Measurements from ENCODE around the gene MAGI2.

DNA sequence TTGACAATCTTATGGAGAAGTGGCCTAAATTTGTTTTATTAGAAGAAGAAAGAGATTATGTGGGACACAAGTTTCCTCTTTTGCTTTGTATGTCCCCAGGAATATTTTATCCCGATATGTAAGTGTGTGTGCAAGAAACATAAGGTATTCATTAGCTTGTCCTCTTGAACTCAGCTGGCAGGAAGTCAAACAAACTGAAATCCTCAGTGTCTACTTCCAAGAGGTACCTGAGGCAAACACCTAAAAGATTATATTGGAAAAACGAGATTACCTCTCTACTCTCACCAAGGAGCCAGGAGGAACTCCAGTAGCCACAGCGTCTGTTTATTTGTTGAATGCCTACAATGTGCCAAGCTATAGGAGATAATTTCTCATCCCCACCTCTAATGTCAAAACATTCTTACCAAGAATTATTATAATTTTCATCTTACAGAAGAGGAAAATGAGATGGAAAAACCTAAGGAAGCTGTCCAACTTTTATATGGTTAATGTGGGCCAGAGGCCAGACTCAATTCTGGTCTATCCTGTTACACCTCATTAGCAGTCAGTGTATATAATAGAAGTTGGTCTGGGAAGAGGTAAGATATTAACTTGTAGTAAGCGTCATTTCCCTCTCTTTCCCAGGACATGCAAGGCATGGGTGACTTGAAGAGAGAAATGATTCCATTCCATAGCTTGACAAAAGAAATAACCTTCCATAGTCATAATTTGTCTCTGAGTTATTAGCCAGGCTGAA, 692.7 kb downstream of the MAGI2 start:
- TF ChIP-seq, protein P1, sequence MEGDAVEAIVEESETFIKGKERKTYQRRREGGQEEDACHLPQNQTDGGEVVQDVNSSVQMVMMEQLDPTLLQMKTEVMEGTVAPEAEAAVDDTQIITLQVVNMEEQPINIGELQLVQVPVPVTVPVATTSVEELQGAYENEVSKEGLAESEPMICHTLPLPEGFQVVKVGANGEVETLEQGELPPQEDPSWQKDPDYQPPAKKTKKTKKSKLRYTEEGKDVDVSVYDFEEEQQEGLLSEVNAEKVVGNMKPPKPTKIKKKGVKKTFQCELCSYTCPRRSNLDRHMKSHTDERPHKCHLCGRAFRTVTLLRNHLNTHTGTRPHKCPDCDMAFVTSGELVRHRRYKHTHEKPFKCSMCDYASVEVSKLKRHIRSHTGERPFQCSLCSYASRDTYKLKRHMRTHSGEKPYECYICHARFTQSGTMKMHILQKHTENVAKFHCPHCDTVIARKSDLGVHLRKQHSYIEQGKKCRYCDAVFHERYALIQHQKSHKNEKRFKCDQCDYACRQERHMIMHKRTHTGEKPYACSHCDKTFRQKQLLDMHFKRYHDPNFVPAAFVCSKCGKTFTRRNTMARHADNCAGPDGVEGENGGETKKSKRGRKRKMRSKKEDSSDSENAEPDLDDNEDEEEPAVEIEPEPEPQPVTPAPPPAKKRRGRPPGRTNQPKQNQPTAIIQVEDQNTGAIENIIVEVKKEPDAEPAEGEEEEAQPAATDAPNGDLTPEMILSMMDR (IDR thresholded peaks at IDR 0.05 in 2 of 3, conservative IDR thresholded peaks at IDR 0.05 in 1 of 3; ENCODE audit: borderline replicate concordance in 1 of 3, insufficient read depth in 1 of 3, low read depth in 2 of 3, low read length in 2 of 3): no peak
- TF ChIP-seq EZH2 (IDR thresholded peaks at IDR 0.05): no peak
